Activated T-helper 1 cell treated with anti-CD3 and anti-CD28 coated beads, Interleukin-12 subunit alpha, Interleukin-12 subunit beta, Interleukin-2, Interleukin-4 antibody, amounts not matched to agents 30 ng/mL and 10 ng/mL and 1 ng/mL, durations not matched to agents 14 hours and 24 hours and 36 hours (primary cell): ENCODE measurements around the gene MIDN. TPM values are rescaled to one million over a fixed set of nuclear protein-coding genes. Genes with fewer than 3 reads are reported as not detected.
A peak's percentile ranks its signal among the peaks of the same experiment; 100 is the strongest.

Experiments used
- DNase-seq: peaks from one replicate; pipeline ENCODE4 v3.0.0; 2021; ENCODE audit warnings: low spot score
- H3K27ac Mint-ChIP-seq: one replicate; pipeline ENCODE4 v1.8.0; 2021; ENCODE audit warnings: mild to moderate bottlenecking, mixed read lengths
- H3K27me3 Mint-ChIP-seq: one replicate; pipeline ENCODE4 v1.8.0; 2022; ENCODE audit warnings: mild to moderate bottlenecking, moderate library complexity, mixed read lengths; ENCODE audit not compliant: insufficient read depth
- H3K36me3 Mint-ChIP-seq: one replicate; pipeline ENCODE4 v1.8.0; 2021; ENCODE audit warnings: low read depth, mixed read lengths
- H3K4me1 Mint-ChIP-seq: one replicate; pipeline ENCODE4 v1.8.0; 2021; ENCODE audit warnings: low read depth, mixed read lengths
- H3K4me3 Mint-ChIP-seq: one replicate; pipeline ENCODE4 v1.8.0; 2021; ENCODE audit warnings: mild to moderate bottlenecking, moderate library complexity, mixed read lengths
- H3K9me3 Mint-ChIP-seq: one replicate; pipeline ENCODE4 v1.8.0; 2021; ENCODE audit warnings: mixed read lengths
- intact Hi-C: fragments of 100-400 bp; cut with micrococcal nuclease; formaldehyde crosslinking; loops from one replicate; pipeline ENCODE4 v1.15.1; 2024
- total RNA-seq: library from RNA; stranded (reverse); gene quantifications from 2 replicates; pipeline ENCODE4 v1.2.3, GENCODE V29; 2022

MIDN gene
- total RNA-seq, 1 donor from 2014 or later, result 87.6 TPM

- Mint-ChIP-seq H3K36me3 (no peaks in the 10 kb centered on the region), H3K4me1 (no peaks in the 10 kb centered on the region), H3K27ac (no peak overlapping the region), H3K9me3 (no peaks in the 10 kb centered on the region), H3K4me3 (no peak overlapping the region), H3K27me3 (peaks cover 4% of the 10 kb centered on the region)
- intact Hi-C loops, result no loop called here
- DNase-seq, result no peak
Observed at GRCh38 chr19:1232652-1233072, 15.7 kb upstream of the MIDN start.

- Mint-ChIP-seq H3K4me1 (no peaks in the 10 kb centered on the region), H3K36me3 (no peaks in the 10 kb centered on the region), H3K9me3 (no peaks in the 10 kb centered on the region), H3K27ac (no peak overlapping the region), H3K27me3 (peaks cover 5% of the 10 kb centered on the region), H3K4me3 (no peak overlapping the region)
- intact Hi-C loops, result no loop called here
- DNase-seq, result no peak
Observed at GRCh38 chr19:1233115-1233667, 15.2 kb upstream of the MIDN start.

DNA sequence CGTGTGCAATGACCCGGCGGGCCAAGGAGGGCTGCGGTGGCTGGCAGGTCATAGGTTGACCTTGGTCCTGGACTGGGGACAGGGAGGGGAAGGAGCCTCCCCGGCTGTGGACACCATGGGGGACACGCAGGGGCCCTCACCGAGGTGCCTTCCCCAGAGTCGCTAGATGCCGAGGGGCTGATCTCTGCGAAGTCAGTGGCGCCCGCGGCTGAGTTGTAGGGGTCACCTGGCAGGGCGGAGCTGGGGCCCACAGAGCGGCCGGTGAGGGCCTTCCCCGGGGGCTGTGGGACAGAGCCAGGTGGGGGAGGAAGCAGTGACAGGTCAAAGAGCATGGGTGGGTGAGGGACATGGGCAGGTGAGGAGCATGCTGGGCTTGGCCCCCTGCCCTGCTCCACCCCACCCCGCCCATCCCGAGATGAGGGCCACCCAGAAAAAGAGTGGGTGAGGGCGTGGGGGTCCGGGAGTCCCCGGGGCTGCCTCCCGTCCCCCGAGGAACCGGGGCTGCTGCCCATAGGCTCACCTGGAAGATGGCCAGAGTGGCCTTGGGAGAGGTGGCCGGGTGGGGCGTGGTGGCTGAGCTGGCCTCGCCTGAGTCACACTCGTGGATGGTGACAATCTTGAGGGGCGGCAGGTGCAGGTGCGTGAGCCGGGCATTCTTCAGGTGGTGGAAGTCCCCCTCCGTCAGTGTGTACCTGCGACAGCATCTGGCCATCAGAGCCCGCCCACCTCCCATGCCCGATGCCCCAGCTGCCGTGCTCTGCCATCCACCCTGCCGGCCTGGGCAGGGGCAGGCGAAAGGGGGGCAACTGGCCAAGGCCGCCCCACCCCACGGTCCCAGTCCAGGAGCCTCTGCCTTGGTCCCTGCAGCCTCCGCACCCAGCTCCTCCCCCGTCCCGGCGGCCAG is 14.1 kb upstream of the MIDN start:
- no peak for DNase-seq
- intact Hi-C loops, result no loop called here
- Mint-ChIP-seq H3K36me3 (no peaks in the 10 kb centered on the region), H3K27ac (no peak overlapping the region), H3K4me1 (peaks cover 11% of the 10 kb centered on the region), H3K9me3 (no peaks in the 10 kb centered on the region), H3K4me3 (no peak overlapping the region), H3K27me3 (peaks cover 15% of the 10 kb centered on the region)

- no peak overlapping the region for H3K27ac Mint-ChIP-seq
- H3K27me3 Mint-ChIP-seq, result peaks cover 17% of the 10 kb centered on the region
- H3K4me3 Mint-ChIP-seq, result no peak overlapping the region
- peaks cover 13% of the 10 kb centered on the region for H3K4me1 Mint-ChIP-seq
- no peak for DNase-seq
- H3K36me3 Mint-ChIP-seq, result no peaks in the 10 kb centered on the region
- no peaks in the 10 kb centered on the region for H3K9me3 Mint-ChIP-seq
- intact Hi-C loops, result no loop called here
Observed at GRCh38 chr19:1234955-1235380, 13.4 kb upstream of the MIDN start.

DNA sequence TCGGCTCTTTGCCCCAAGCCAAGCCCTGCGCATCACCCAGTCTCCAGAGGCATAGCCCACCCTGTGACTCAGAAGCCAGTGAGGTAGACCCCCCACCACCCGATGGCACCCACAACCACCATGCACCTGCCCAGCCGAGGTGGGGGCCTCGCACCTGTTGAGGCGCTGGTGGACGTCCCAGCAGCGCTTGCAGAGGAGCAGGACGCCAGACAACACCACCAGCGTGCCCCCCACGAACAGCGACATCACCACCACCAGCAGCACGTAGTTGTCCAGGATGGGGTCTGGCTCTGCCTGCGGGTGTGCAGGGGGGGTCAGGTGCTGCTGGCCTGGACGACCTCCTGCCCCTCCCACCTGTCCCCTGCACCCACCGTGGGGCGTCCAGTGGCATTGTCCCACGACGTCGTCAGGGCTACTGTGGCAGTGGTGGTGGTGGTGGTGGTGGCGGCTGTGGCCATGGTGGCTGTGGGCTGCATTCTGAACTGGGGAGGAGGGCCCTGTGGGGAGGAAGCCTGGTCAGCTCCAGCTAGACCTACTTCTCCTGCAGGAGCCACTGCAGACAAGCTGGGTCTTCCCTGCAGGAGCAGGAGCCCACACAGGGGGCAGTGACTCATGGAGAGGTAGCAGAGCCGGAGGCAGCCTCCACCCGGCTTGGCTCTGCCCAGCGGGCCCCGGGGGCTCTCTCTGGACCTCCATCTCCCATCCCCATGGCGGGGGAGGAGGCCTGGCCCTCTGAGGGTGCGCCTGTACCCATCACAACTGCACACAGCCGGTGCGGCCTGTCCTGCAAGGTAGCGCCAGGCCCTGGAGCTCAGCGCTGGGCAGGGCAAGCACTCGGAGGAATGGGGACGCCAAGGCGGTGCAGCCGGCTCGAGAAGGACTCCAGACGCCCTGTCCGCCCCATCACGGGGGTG is 12.5 kb upstream of the MIDN start:
- Mint-ChIP-seq H3K9me3 (no peaks in the 10 kb centered on the region), H3K4me1 (peaks cover 14% of the 10 kb centered on the region), H3K27me3 (peaks cover 17% of the 10 kb centered on the region), H3K4me3 (no peak overlapping the region), H3K36me3 (no peaks in the 10 kb centered on the region), H3K27ac (no peak overlapping the region)
- no peak for DNase-seq
- intact Hi-C loops, result no loop called here

DNA sequence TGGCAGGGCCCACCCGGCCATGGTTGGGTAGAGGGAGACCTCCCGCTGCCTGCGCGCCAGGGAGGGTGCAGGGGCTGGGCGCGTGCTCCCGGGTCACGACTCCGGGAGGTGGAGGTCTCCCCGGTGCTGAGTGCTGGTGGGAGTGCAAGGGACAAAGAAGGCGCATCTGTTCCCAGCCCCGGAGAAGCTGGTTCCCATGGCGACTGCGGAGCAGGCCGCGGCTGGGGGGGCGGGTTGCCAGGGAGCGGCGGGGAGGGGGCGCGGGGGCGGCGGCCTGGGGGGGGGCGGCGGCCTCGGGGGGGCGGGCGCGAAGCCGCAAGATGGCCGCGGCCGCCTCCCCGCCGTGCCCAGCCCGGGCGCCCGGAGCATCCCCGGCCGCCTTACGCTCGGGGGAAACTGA is 11.8 kb upstream of the MIDN start:
- Mint-ChIP-seq H3K4me3 (no peak overlapping the region), H3K27me3 (peaks cover 21% of the 10 kb centered on the region), H3K27ac (no peak overlapping the region), H3K4me1 (peaks cover 21% of the 10 kb centered on the region), H3K9me3 (no peaks in the 10 kb centered on the region), H3K36me3 (no peaks in the 10 kb centered on the region)
- no peak for DNase-seq
- intact Hi-C loops, result no loop called here

GRCh38 chr19:1237027-1237659 is 11.2 kb upstream of the MIDN start:
- Mint-ChIP-seq H3K27ac (no peak overlapping the region), H3K4me3 (no peak overlapping the region), H3K9me3 (no peaks in the 10 kb centered on the region), H3K4me1 (peaks cover 23% of the 10 kb centered on the region), H3K36me3 (no peaks in the 10 kb centered on the region), H3K27me3 (peaks cover 21% of the 10 kb centered on the region)
- intact Hi-C loops, result no loop called here
- DNase-seq, result no peak

GRCh38 chr19:1237754-1238368 is 10.5 kb upstream of the MIDN start, which contains the start of gene CBARP:
TSS of gene CBARP (minus strand) at chr19:1238005. CDS start at chr19:1236100, 1,905 bp downstream.
- intact Hi-C loops, result no loop called here
- H3K4me1 Mint-ChIP-seq, result peaks cover 23% of the 10 kb centered on the region
- H3K27ac Mint-ChIP-seq, result peak within 1 kb of the TSS; percentile 70
- no peaks in the 10 kb centered on the region for H3K9me3 Mint-ChIP-seq
- no peaks in the 10 kb centered on the region for H3K36me3 Mint-ChIP-seq
- DNase-seq, result no peak
- H3K27me3 Mint-ChIP-seq, result peaks cover 21% of the 10 kb centered on the region
- peak within 1 kb of the TSS; percentile 80 for H3K4me3 Mint-ChIP-seq

- no peaks in the 10 kb centered on the region for H3K36me3 Mint-ChIP-seq
- peaks cover 21% of the 10 kb centered on the region for H3K27me3 Mint-ChIP-seq
- DNase-seq, result no peak
Observed at GRCh38 chr19:1238369-1239303, 9.7 kb upstream of the MIDN start.

GRCh38 chr19:1239420-1239795 is 9.0 kb upstream of the MIDN start:
- Mint-ChIP-seq H3K4me1 (peaks cover 27% of the 10 kb centered on the region), H3K4me3 (peak overlapping the region; percentile 80), H3K27me3 (peaks cover 21% of the 10 kb centered on the region), H3K27ac (no peak overlapping the region), H3K36me3 (no peaks in the 10 kb centered on the region), H3K9me3 (no peaks in the 10 kb centered on the region)
- no peak for DNase-seq
- intact Hi-C loops, result no loop called here

More at GRCh38 chr19:1238369-1239303, 9.7 kb upstream of the MIDN start:
- peak overlapping the region; percentile 70 for H3K27ac Mint-ChIP-seq
- H3K4me1 Mint-ChIP-seq, result peaks cover 27% of the 10 kb centered on the region
- intact Hi-C loops, result no loop called here
- no peaks in the 10 kb centered on the region for H3K9me3 Mint-ChIP-seq
- peak overlapping the region; percentile 80 for H3K4me3 Mint-ChIP-seq
